Kidney tubule cell (primary cell): ENCODE data around the gene PFKL.
"Not testable (repeated sequence)": the region's sequence is repeated elsewhere in the genome, so short reads cannot be mapped to it uniquely, and the experiment has no call there.

Experiments
- DNase-seq: peaks from one replicate; pipeline ENCODE4 v3.0.0-alpha.2; 2018; ENCODE audit warnings: low spot score

The PFKL gene

DNA sequence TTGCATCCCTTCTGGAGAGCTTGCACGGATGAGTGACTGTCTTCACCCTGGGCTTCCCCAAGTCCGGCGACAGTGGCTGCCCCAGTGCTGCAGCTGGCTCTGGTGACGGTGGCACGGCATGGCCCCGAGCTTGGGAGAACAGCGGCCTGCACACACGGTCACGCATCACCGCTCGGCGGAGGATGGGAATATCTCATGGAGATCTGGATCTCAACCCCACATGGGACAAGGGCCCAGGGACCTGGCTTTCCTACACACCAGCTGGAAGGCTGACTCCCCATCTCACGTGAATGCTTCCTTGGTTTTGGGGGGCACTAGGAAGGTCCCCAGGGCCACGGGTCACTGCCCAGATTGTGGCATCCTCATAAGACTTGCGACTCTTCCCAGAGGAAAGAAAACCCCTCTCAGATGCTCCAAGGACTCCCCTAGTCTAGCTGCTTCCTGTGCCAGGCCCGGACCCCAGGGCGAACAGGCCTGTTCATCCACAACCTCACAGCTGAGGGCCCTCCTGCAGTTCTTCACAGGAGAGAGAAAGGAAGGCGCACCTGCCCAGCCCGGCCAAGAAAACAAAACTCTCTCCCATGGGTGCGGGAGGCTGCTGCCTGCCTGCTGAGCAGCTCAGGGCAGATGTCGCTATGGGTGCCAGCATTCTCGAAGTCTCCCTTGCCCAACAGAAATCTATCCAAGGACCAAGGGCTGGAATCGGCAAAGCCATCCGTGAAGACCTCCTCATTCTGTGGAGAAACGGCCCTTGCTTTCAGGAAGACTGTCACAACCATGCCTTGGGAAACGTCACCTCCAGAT is 29.4 kb downstream of the PFKL start:
- peak; percentile 50 for DNase-seq

DNA sequence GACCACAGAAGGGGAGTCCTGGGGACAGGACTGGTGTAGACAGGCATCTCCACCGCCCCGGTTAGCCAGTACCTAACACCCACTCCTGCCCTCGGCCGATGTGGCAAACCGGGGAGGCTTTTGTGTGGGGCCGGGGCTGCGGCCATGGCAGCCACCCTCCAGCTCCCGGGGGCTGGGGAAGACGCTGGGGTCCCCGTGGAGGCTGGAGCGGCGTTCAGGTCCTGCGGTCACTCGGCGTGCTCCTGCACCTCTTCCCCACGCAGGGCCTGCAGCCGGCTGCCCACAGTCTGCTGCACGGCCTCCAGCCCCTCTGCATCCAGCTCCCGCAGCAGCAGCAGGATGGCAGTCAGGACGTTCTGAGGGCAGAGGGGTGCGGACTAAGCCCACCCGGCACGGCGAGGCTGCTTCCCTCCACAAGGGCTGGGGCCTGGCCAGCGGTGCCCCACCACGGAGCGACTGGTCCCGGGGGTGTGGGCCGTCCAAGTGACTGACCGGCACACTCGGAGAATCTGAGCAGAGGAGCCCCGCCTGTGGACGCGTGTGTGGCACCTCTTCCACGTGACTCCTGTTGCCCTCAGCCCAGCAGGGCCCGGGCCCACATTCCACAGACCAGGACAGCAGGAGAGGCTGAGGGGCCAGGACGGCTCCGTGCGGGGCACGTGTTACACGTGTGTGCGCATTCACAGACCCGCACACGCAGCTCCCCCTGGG is 30.3 kb downstream of the PFKL start:
- DNase-seq = no peak

DNA sequence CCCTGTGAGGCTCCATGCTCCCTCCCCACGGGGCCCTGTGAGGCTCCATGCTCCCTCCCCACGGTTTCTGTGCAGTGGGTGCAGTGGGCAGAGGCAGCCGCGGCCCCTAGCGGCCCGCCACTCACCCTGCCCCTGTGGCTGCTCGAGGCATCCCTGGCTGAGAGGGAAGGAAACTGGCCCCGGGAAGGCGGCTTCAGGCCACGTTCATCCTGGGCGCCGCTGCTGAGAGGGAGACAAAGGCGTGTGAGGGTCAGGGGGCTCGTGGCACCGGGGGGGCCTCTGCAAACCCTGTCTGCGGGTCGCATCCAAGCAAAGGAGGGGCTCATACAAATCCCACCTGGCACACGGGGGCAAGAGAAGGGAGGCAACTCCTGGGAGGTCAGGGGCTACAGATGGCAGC is 30.8 kb downstream of the PFKL start:
- no peak for DNase-seq

DNA sequence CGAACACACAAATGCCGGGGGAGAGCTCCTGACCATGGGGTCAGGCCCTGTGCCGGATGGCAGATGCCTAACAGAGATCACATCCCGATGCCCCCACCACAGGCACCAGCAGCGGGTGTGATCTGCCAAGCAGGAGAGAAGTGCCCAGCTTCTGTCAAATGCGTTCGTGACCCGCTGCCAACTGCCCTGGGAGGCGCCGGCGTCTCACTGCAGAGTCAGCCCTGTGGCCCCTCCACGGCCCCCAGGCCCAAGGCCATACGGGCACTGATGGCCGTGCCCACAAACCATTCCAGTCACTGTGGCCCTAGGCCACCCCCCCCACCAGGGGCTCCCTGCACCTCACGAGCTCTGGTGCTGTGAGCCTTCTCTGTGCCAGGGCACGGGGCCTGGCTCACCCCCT is 31.4 kb downstream of the PFKL start:
- no peak for DNase-seq

DNA sequence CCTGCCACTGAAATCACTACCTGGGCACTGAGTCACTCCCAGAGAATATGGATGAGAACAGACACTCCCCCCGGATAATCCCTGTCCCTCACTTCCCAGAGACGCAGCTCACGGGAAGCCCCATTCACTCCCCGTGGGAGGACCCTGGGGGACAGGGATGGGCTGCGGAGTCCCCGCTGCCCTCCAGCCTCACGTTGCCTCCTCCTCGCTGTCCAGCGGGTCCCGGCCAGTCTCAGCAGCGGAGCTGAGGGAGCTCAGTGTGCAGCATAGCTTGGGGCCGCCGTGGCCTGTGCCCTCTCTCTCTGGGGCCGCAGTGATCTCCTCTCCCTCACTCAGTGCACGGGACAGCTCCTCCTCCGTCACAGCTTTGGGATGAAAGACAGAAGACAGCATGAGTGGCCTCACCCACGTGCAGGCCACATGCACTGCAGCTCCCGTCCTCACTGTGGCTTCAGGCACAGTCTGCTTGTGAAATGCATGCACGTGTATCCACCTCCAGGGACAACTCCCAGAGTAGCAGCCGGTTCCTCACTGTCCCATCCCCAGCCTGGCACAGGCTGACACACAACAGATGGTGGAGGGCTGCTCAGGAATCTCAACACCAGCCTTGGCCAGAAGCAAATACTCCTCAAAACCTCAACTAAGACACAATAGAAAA is 31.9 kb downstream of the PFKL start:
- DNase-seq = no peak

DNA sequence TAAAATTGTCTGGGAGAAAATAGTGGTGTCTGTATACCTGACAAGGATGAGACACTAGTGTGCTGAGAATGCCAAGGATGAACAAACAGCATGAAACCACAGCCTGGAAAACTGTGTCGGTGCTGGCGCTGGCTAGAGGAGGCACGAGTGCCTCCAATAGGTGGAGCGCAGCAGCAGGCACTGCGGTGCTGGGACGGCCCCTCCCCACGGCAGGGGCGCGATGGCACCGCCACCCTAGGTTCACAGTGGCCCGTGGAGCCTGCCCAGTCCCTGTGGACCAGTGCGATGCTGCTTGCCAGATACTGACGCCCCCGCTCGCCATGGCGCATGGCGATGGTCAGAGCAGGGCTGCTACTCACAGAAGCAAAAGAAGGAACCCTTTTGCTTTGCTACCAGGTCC is 32.5 kb downstream of the PFKL start:
- no peak for DNase-seq

DNA sequence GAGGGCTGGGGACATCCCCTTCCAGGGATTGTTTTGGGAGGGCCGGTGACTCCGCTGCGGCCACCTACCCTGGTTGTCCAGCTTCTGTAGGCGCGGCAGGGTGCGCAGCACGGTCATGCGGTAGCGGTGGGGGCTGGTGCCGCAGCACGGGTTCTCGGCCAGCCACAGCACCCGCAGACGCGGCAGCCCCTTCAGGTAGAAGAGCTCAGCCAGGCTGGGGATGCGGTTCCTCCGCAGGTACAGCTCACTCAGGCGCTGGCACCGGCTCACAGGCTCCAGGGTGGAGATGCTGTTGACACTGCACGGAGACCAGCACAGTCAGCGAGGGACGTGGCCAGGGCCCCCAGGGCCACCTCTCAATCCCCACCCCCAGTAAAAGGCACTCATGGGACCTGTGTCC is 33.1 kb downstream of the PFKL start:
- DNase-seq = no peak

DNA sequence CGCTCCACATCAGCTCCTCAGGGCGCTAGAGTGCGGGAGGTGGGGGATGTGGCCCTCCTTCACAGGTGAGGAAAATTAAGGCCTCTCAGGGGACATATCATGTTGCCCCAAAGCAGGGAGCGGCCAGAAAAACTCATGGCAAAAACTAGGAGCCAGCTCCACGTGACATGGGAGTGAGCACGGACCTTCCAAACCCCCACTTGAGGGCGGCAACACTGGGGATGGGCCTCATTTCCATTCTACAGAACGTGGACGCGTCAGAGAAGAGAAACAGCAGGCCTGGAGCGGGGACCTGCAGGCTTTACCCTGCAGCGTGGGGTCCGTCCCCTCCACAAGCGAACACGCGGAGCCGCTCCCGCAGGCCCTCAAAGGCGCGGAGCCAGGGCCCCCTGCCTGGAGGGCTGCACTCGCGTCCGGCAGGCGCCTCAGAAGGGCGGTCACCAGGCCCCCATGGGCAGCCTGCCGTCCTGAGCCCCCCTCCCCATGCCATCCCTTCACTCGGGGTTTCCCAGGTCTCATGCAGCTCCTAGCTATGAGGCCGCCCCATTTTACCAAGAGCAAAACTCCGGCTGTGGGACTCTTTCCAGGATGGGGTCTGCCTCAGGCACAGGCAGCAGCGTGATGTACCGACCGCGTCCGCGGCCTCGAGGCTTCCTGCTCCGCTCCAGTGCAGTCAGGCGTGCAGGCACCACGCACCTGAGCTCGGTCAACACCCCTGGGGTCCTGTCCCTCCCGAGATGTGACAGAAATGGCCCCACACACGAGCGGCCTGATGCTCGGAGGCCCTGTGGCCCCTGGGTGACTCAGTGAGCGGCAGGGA is 33.9 kb downstream of the PFKL start:
- no peak for DNase-seq

DNA sequence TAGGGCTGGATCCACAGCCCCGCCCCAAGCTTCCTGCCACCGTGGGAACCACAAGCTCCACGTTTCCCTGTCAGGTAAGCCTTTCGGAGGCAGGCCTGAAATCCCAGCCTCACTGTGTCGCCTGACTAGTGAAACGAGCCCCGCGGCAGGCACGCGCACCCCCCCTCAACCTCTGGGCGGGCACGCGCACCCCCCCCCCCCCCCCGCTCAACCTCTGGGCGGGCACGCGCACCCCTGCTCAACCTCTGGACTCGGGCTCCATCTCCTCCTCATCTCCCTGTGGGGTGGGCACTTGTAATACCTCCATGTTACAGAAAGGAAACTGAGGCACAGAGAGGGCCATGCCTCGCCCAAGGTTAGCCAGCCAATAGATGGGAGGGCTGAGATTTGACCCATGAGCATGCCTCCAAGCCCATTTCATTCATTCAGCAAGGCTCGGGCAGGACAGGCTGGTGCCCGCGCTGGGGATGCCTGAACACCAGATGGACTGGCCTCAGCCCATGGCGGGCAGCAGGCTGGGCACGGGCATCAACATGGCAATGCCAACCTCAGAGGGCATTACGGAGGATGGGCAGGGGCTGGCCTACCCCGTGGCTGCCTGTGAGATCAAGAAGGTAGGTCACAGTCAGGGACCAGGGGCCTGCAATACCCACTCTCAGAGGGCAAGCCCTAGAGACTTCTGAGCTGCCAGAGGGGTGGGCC is 34.6 kb downstream of the PFKL start:
- peak; percentile 66 for DNase-seq

DNA sequence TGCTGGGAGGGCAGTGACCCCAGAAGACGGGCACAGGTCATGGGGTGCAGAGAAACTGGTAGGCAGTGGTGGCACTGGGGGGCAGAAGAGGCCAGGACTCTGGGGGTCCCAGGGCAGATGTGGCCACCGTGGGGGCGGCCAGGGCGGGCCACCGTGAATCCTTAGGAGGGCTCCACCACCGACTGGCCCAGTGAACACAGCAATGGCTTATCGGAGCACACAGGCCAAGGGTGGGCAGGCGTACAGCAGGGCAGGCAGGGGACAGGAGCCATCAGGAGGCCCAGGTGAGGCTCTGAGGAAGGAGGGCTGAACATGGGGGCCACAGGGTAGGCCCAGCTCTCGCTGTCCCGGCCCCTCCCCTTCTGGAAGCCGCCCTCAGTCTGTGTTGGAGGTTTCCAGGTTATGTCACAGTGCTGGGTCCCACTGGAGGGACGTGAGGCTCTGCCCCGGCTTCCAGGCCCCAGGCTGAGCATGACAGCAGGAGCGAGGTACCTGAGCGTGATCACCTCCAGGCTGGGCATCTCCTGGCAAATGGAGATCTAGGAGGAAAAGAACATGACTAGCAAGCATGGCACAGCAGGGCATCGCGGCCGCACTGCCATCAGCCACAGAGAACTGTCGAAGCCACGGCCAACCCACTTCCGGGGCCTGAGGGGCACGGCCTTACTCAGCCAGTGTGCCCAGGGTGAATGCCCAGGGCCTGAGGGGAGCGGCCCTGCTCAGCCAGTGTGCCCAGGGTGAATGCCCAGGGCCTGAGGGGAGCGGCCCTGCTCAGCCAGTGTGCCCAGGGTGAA is 35.6 kb downstream of the PFKL start:
- DNase-seq = no peak

DNA sequence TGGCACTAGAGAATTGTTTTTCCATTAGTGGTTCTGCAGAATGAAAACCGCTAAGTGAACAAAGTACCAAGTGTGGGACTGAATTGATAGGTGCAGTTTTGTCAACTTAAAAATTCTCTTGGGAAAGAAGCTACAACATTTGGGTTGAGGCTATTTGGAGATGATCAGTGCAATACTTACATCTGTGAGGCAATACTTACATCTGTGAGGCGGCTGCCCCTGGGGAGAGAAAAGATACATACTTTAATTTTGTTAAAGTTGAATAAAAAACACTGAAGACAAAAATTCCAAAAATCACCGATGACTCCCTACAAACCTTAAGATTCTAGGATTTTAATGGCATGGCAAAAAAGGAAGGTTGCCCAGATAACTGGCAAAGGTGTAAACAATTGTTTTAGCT is 37.6 kb downstream of the PFKL start:
- no peak for DNase-seq

DNA sequence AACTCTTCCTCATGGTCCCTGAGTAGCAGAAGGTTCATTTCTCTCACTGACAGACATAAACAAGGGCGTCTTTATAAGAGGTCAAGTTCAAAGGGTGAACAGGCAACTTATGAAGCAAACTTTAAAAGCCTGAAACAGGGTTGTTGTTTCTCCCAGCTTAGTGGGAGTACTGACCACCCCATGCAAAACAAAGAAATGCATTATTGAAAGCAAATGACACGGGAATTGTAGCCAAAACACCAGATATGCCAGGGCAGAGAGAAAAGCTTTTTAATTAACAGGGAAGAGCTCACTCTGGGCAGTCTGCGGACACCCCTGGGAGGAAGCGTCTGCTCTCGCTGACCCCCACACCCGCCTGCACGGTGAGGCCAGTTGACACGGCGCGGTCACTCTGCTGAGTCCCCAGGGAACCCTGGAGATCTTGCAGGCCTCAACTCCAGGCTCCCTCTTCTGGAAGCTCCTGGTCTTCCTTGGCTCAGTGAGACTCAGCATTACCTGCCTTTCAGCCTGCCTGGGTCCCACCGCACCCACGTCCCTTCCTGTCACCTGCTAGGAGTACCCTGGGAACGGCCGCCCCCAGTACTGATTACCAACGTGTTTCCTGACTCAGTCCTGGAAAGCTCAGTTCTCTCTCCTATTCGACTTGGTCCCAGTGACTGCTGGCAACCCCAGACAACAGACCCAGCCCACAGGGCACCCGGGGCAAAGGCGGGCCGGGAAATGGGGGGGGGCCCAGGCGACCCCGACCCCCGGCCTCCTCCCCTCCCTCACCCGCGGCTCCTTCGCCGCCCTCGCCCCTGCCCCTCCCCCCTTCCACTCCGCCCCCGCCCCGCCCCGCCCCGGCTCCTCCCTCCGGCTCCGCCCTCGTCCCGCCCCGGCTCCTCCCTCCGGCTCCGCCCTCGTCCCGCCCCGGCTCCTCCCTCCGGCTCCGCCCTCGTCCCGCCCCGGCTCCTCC is 38.4 kb downstream of the PFKL start:
- peak; percentile 72 for DNase-seq

DNA sequence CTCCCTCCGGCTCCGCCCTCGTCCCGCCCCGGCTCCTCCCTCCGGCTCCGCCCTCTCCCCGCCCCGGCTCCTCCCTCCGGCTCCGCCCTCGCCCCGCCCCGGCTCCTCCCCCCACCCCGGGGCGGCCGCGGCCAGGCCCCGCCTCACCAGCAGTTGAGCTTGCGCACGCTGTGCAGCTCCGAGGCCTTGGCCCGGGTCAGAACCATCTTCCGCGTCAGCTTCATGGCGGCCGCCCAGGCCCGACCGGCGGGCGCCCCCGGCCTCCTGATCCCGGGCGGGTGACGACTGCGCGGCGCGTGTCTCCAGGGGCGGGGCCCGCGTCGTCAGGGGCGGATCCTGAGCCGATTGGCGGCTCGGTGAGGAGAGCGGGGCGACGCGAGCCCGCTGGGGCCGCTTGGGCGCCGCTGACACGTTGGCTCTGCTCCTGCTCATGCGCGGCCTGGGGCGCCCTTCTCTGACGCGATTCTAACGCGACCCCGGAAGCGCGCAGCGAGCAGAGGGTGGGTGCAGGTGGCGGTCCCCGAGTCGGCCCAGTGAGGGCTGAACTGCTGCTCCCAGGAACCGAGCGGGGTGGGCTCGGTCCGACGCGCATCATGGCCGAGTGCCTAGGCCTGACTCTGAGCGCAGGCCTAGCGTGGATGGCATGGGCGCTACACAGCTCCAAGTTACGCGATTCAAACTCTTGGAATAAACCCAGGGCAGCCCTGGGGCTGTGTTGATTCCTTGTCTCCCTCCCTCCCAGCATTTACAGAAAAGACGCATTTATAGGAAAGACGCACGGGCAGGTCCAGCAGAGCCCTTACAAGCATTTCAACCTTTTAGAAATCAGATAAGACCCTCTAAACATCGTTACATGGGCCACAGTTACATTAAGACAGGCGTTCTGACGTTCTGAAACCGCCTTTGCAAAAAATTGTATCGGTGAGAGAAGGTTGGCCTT is 39.4 kb downstream of the PFKL start, which contains the start of gene CFAP410:
CFAP410 (minus strand) TSS at position 420 of the 940 bp plus-strand sequence; CDS start at position 224, 196 bp downstream.
- DNase-seq = peak; percentile 96

DNA sequence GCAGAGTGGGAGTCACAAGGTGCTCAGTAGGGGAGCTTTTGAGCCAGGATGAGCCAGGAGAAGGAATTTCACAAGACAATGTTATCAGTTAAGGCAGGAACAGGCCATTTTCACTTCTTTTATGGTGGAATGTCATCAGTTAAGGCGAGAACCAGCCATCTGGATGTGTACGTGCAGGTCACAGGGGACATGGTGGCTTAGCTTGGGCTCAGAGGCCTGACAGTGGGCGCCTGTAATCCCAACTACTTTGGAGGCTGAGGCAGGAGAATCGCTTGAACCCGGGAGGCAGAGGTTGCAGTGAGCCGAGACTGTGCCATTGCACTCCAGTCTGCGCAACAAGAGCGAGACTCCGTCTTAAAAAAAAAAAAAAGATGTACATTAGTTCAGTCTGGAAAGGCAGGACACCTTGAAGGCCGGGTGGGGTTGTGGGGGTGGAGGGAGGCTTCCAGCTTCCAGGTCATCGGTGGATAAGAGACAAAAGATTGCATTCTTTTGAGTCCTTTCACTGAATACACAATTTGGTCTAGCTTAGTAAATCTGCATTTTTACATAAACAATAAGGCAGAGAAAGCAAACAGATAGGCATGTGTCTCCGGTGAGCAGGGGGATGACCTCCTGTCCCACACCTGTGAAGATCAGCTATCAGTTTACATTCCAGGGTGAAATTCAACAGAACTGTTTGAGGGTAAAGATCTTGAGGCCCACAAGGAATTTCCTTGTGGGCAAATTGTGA is 42.0 kb downstream of the PFKL start:
- DNase-seq = not testable (repeated sequence)

DNA sequence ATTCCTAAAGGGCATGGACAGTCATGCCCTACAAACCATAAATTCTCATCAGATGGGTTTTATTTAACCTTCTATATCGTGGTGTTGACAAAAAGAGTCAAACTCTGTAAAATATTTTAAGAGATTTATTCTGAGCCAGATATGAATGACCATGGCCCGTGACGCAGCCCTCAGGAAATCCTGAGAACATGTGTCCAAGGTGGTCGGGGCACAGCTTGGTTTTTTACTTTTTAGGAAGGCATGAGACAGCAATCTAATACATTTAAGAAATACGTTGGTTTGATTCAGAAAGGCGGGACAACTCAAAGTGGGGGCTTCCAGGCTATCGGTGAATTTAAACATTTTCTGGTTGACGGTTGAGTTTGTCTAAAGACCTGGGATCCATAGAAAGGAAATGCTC is 43.1 kb downstream of the PFKL start:
- not testable (repeated sequence) for DNase-seq

DNA sequence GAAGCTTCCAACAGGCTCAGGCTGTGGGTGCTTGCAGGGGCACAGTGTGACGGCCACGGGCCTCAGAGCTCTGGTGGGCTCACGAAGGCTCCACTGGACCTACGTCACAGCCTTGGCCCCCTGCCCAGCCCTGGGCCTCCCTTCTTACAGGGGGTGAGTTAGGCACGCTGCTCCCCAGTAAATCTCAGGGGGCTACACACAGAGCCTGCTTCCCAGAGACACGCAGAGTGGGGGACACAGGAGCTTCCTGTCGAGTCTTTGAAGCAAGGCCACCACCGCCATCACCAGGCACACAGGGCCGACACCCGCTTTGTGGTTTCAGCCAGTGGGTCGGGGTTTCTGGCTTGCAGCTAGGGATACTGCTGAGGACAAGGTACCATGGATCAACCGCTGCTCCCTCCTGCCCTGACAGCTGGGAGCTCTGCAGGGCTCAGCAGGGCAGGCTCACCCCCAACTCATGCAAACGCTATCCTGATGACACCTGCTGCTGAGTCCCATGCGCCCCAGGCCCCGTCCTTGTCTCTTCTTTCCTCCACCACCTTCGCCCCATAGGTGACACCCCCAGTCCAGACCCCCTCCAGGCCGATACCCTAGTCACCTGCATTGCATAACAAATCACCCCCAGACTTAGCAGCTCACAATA is 44.8 kb downstream of the PFKL start:
- DNase-seq = no peak

DNA sequence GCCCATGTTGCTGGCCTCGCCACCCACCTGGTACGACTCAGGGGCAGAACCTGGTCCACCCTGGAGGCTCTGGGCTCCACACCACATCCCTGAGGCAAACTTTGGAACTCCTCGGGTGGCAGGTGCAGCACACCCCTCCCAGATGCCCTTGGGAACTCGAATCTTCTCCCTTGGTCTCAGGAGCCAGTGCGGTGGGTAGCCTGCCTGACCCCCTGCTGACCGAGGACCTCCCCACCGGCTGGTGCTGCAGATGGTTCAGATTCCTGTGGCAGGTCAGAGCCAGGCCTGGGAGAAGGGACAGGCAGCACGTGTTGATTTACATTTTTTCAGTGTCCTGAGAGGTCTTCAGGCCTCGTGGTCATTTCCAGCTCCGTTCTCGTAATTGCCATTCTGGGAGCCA is 45.6 kb downstream of the PFKL start:
- no peak for DNase-seq
